GM23338 (cell line): ENCODE results near the gene ADAM8.

Experiments used
- CTCF ChIP-seq, 2 experiments: fragments of 200-600 bp in 1 of 2; sonication (generic) in 1 of 2; conservative IDR thresholded peaks; 2 replicates each; pipeline versions ENCODE4 v1.5.1 to v1.6.1; 2016 to 2017; ENCODE audit warnings: antibody characterized with exemption in 2 of 2, low read depth in 2 of 2, mild to moderate bottlenecking in 2 of 2, moderate library complexity in 1 of 2
- EZH2 ChIP-seq: fragments of 200-600 bp; sonication (generic); IDR thresholded peaks from one replicate; pipeline ENCODE4 v1.8.0; 2017; ENCODE audit warnings: antibody characterized with exemption, mild to moderate bottlenecking, low read depth; ENCODE audit not compliant: unreplicated experiment
- POLR2AphosphoS5 ChIP-seq: IDR thresholded peaks from 2 replicates; pipeline ENCODE4 v1.6.1; 2016; ENCODE audit warnings: antibody characterized with exemption, low read depth
- REST ChIP-seq: IDR thresholded peaks from one replicate; pipeline ENCODE4 v1.6.1; 2018; ENCODE audit warnings: antibody characterized with exemption; ENCODE audit not compliant: unreplicated experiment

- TF ChIP-seq REST (no peak), EZH2 (no peak), POLR2AphosphoS5 (no peak), CTCF (conservative IDR thresholded peaks at IDR 0.05; ENCODE audit: low read depth in 2 of 2) (no peak)
These were observed 5.0 kb downstream of the ADAM8 start for GRCh38 chr10:133271521-133272300.
